ENCODE measurements around the gene ASPN.

Gene ASPN

DNA sequence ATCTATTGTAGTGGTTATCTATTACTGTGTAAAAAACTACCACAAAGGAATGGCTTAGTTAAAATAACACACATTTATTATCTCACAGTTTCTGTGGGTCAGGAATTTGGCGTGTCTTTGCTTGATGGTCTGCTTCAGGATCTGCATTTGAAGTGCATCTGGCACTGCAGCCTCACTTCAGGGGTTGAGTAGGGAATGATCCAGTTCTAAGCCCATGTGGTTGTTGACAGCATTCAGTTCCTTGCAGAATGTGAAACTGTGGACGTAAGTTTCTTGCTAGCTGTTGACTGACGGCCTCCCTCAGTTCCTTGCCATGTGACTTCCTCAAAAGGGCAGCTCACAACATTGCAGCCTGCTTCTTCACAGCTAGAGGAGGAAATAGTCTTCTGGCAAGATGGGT, 75.8 kb downstream of the ASPN start:
- peak; percentile 57 for DNase-seq

All from CD4-positive, alpha-beta T cell treated with Interleukin-17A for 1 hour (primary cell).